CD4-positive, CD25-positive, alpha-beta regulatory T cell (primary cell): ENCODE measurements around the gene FGF7. TPM values are rescaled to one million over a fixed set of nuclear protein-coding genes. Genes with fewer than 3 reads are reported as not detected.
"Not testable (repeated sequence)": the region's sequence is repeated elsewhere in the genome, so short reads cannot be mapped to it uniquely, and the experiment has no call there.

Experiments used
- ATAC-seq, 2 donors: fragments of 150-1000 bp; cut with Tn5 transposase; one replicate each; pipeline ENCODE4 v1.10.0; 2021; ENCODE audit warnings: low read depth in 2 of 2, moderate number of reproducible peaks in 2 of 2, moderate library complexity in 1 of 2
- DNase-seq, 3 donors: peaks; one replicate each; pipeline versions ENCODE4 v3.0.0 to v3.0.0-alpha.2; 2012 to 2022; ENCODE audit warnings: mixed read lengths in 1 of 3
- H3K27ac ChIP-seq: one replicate; pipeline ENCODE4 v1.7.0; 2013; ENCODE audit warnings: mild to moderate bottlenecking, low read length; ENCODE audit not compliant: insufficient read depth, poor library complexity, severe bottlenecking
- H3K27me3 ChIP-seq: one replicate; pipeline ENCODE4 v1.7.0; 2013; ENCODE audit warnings: low read length; ENCODE audit not compliant: control insufficient read depth, insufficient read depth
- H3K36me3 ChIP-seq: one replicate; pipeline ENCODE4 v1.7.0; 2013; ENCODE audit warnings: mild to moderate bottlenecking, low read length, moderate library complexity; ENCODE audit not compliant: control insufficient read depth, insufficient read depth
- H3K4me1 ChIP-seq: 2 replicates; pipeline ENCODE4 v1.7.0; 2013; ENCODE audit warnings: mild to moderate bottlenecking, low read length; ENCODE audit not compliant: insufficient read depth, control insufficient read depth, poor library complexity, severe bottlenecking
- H3K4me3 ChIP-seq: one replicate; pipeline ENCODE4 v1.7.0; 2013; ENCODE audit warnings: low read depth, mild to moderate bottlenecking, low read length, moderate library complexity
- H3K9me3 ChIP-seq, 2 experiments: 1 replicate in 1 of 2; 2 replicates in 1 of 2; pipeline ENCODE4 v1.7.0; 2013; ENCODE audit warnings: low read length in 2 of 2, mild to moderate bottlenecking in 1 of 2, moderate library complexity in 1 of 2; ENCODE audit not compliant: control insufficient read depth in 2 of 2
- H3K27ac Mint-ChIP-seq, 3 donors: one replicate each; pipeline ENCODE4 v1.8.0; 2020 to 2022; ENCODE audit warnings: mild to moderate bottlenecking in 3 of 3, mixed read lengths in 3 of 3, moderate library complexity in 2 of 3
- H3K27me3 Mint-ChIP-seq: one replicate; pipeline ENCODE4 v1.8.0; 2022; ENCODE audit warnings: mild to moderate bottlenecking, mixed read lengths
- H3K36me3 Mint-ChIP-seq: one replicate; pipeline ENCODE4 v1.8.0; 2020; ENCODE audit warnings: mixed read lengths
- H3K4me1 Mint-ChIP-seq, 4 donors: one replicate each; pipeline ENCODE4 v1.8.0; 2020 to 2022; ENCODE audit warnings: mixed read lengths in 4 of 4, mild to moderate bottlenecking in 1 of 4
- H3K4me3 Mint-ChIP-seq, 4 donors: one replicate each; pipeline ENCODE4 v1.8.0; 2020 to 2022; ENCODE audit warnings: mild to moderate bottlenecking in 4 of 4, mixed read lengths in 4 of 4, moderate library complexity in 3 of 4
- H3K9me3 Mint-ChIP-seq, 7 donors: one replicate each; pipeline ENCODE4 v1.8.0; 2020 to 2022; ENCODE audit warnings: mixed read lengths in 7 of 7, mild to moderate bottlenecking in 3 of 7, moderate library complexity in 2 of 7
- polyA plus RNA-seq, 4 donors: library from polyadenylated mRNA; unstranded; fragments of 300-500 nt; fragmentation: Illumina TruSeq; gene quantifications; one replicate each; pipeline ENCODE4 v1.2.3, GENCODE V29; 2021
- total RNA-seq: library from RNA; stranded (reverse); gene quantifications from one replicate; pipeline ENCODE4 v1.2.3, GENCODE V29; 2022

The FGF7 gene, protein sequence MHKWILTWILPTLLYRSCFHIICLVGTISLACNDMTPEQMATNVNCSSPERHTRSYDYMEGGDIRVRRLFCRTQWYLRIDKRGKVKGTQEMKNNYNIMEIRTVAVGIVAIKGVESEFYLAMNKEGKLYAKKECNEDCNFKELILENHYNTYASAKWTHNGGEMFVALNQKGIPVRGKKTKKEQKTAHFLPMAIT
- total RNA-seq (not detected), polyA plus RNA-seq (under 1 TPM in 1 of 4 donors, not detected in 3; 0.02 TPM)

DNA sequence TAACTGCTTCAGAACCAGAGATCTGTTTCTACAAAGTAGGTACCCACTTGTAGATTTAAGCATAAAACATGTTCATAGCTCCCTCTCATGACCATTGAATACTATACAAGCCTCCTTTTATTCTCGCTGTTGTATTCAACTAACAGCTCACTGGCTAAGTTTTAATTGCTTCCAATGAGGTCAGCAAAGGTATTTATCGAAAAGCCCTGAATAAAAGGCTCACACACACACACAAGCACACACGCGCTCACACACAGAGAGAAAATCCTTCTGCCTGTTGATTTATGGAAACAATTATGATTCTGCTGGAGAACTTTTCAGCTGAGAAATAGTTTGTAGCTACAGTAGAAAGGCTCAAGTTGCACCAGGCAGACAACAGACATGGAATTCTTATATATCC lies at the start of gene FGF7:
Gene FGF7 (plus strand): TSS at position 222 of the 400 bp plus-strand sequence. CDS start 1,056 bp downstream, outside the sequence.
- peak within 1 kb of the TSS in 1 of 4 donors; percentile 12 for H3K4me3 Mint-ChIP-seq
- H3K27ac Mint-ChIP-seq, result peak within 1 kb of the TSS in 1 of 3 donors; percentile 34
- ATAC-seq, result no peak

DNA sequence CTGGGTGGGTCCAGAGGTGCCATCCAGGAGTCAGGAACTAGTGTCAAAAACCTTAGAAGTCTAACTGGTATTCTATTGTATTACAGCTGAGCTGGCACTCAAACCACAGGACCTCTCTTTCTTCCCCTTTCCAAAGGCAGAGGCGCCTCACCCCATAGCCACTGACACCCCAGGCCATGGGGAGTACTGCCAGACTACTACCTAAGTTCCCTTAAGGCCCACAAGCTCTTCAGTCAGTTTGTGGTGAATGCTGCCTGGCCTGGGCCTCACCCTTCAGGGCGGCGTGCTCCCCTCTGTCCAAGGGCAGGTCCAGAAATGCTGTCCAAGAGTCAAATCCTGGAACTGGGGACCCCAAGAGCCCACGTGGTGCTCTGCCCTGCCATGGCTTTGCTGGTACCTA lies 43.0 kb upstream of the FGF7 start:
- H3K4me3 ChIP-seq, result no peak overlapping the region
- no peaks in the 10 kb centered on the region for H3K36me3 ChIP-seq
- H3K9me3 ChIP-seq, result no peaks in the 10 kb centered on the region
- H3K27ac Mint-ChIP-seq, result no peak overlapping the region
- peaks cover 3% of the 10 kb centered on the region for H3K27me3 ChIP-seq
- H3K4me1 ChIP-seq, result no peaks in the 10 kb centered on the region
- H3K27ac ChIP-seq, result no peak overlapping the region
- no peak for DNase-seq
- no peaks in the 10 kb centered on the region for H3K4me1 Mint-ChIP-seq
- no peak overlapping the region for H3K4me3 Mint-ChIP-seq
- no peak for ATAC-seq
- peaks cover 47% of the 10 kb centered on the region for H3K27me3 Mint-ChIP-seq
- H3K36me3 Mint-ChIP-seq, result no peaks in the 10 kb centered on the region
- peaks cover 0 to 7% (median 0%) of the 10 kb centered on the region in 7 donors for H3K9me3 Mint-ChIP-seq

More for the DNA sequence above, at the start of gene FGF7:
- Histone ChIP-seq H3K9me3 (no peaks in the 10 kb centered on the region), H3K27ac (no peak within 1 kb of the TSS), H3K4me1 (no peaks in the 10 kb centered on the region), H3K4me3 (no peak within 1 kb of the TSS), H3K36me3 (no peaks in the 10 kb centered on the region), H3K27me3 (peaks cover 2% of the 10 kb centered on the region)
- H3K36me3 Mint-ChIP-seq, result no peaks in the 10 kb centered on the region
- H3K9me3 Mint-ChIP-seq, result peaks cover 0 to 4% (median 0%) of the 10 kb centered on the region in 7 donors
- DNase-seq, result no peak
- peaks cover 0 to 3% (median 0%) of the 10 kb centered on the region in 4 donors for H3K4me1 Mint-ChIP-seq
- peaks cover 16% of the 10 kb centered on the region for H3K27me3 Mint-ChIP-seq

DNA sequence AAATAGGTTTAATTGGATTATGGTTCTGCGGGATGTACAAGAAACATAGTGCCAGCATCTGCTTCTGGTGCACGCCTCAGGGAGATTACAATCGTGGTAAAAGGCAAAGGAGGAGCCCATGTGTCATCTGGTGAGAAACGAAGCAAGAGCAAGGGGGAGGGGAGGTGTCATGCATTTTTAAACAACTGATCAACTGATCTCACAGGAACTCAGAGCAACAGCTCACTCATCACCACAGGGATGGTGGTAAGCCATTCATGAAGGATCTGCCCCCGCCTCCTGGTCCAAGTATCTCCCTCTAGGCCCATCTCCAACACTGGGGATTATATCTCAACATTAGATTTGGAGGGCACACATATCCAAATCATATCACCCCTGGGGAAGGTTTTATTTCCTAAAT lies 42.1 kb upstream of the FGF7 start:
- H3K4me3 Mint-ChIP-seq, result no peak overlapping the region
- H3K9me3 Mint-ChIP-seq, result peaks cover 0 to 7% (median 0%) of the 10 kb centered on the region in 7 donors
- peaks cover 55% of the 10 kb centered on the region for H3K27me3 Mint-ChIP-seq
- H3K4me1 ChIP-seq, result no peaks in the 10 kb centered on the region
- no peak overlapping the region for H3K27ac ChIP-seq
- H3K36me3 ChIP-seq, result no peaks in the 10 kb centered on the region
- no peaks in the 10 kb centered on the region for H3K9me3 ChIP-seq
- ATAC-seq (no peak), DNase-seq (no peak)
- H3K27ac Mint-ChIP-seq, result no peak overlapping the region
- H3K27me3 ChIP-seq, result peaks cover 3% of the 10 kb centered on the region
- H3K4me3 ChIP-seq, result no peak overlapping the region
- no peaks in the 10 kb centered on the region for H3K4me1 Mint-ChIP-seq
- no peaks in the 10 kb centered on the region for H3K36me3 Mint-ChIP-seq

DNA sequence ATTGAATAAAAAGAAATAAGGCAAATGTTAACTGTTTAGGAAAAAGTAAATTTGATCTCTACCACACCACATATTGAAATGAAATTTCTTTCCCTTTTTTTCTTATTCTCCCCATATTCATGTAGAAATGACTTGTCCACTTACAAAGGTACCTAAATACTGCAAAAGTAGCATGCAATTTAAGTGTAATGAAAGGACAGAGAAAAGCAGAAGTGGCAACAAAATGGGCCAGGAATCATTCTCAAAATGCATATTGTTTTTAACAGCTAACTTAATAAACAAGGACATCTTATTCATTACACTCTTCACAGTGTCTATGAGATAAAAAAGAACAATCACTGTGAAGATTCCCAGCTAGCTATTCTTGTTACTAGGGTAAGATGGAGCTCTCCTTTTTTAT lies 40.6 kb upstream of the FGF7 start:
- H3K27me3 ChIP-seq, result peaks cover 3% of the 10 kb centered on the region
- H3K9me3 Mint-ChIP-seq, result peaks cover 0 to 4% (median 0%) of the 10 kb centered on the region in 7 donors
- H3K36me3 ChIP-seq, result no peaks in the 10 kb centered on the region

DNA sequence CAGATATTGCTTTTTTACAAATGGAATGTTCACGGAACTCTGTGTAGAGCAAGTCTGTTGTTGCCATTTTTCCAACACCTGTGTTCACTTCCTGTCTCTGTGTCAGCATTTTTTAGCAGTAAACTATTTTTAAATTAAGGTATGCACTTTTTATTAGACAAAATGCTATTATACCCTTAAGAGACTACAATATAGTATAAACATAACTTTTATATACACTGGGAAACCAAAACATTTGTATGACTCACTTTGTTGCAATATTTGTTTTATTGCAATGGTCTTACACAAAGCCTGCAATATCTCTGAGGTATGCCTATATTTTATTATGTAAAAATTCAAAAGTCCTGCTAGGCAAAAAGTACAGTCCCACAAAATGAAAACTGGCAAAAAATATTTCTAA lies 39.8 kb upstream of the FGF7 start:
- no peak for DNase-seq
- no peaks in the 10 kb centered on the region for H3K36me3 Mint-ChIP-seq

More for the DNA sequence above, 40.6 kb upstream of the FGF7 start:
- DNase-seq, result no peak
- Histone ChIP-seq H3K4me1 (no peaks in the 10 kb centered on the region), H3K9me3 (no peaks in the 10 kb centered on the region), H3K4me3 (no peak overlapping the region), H3K27ac (no peak overlapping the region)
- Mint-ChIP-seq H3K4me1 (no peaks in the 10 kb centered on the region), H3K27me3 (peaks cover 58% of the 10 kb centered on the region), H3K27ac (no peak overlapping the region), H3K4me3 (no peak overlapping the region), H3K36me3 (no peaks in the 10 kb centered on the region)
- no peak for ATAC-seq

DNA sequence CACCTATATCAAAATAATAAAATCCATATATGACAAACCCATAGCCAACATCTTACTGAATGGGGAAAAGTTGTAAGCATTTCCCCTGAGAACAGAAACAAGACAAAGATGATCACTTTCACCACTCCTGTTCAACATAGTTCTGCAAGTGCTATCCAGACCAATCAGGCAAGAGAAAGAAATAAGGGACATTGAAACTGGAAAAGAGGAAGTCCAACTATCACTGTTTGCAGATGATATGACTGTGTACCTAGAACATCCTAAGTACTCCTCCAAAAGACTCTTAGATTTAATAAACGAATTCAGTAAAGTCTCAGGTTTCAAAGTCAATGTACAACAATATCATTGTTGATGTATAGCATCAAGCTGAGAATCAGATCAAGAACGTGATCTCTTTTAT lies 35.6 kb upstream of the FGF7 start:
- H3K4me1 Mint-ChIP-seq, result no peaks in the 10 kb centered on the region
- H3K36me3 Mint-ChIP-seq, result no peaks in the 10 kb centered on the region
- Histone ChIP-seq H3K36me3 (no peaks in the 10 kb centered on the region), H3K27ac (no peak overlapping the region), H3K9me3 (no peaks in the 10 kb centered on the region), H3K4me3 (no peak overlapping the region), H3K27me3 (peaks cover 5% of the 10 kb centered on the region), H3K4me1 (no peaks in the 10 kb centered on the region)
- H3K27ac Mint-ChIP-seq, result no peak overlapping the region
- peaks cover 47% of the 10 kb centered on the region for H3K27me3 Mint-ChIP-seq
- ATAC-seq (no peak), DNase-seq (no peak)
- H3K9me3 Mint-ChIP-seq, result no peaks in the 10 kb centered on the region
- no peak overlapping the region for H3K4me3 Mint-ChIP-seq

More for the DNA sequence above, 39.8 kb upstream of the FGF7 start:
- Mint-ChIP-seq H3K4me1 (no peaks in the 10 kb centered on the region), H3K9me3 (no peaks in the 10 kb centered on the region), H3K4me3 (no peak overlapping the region), H3K27me3 (peaks cover 52% of the 10 kb centered on the region), H3K27ac (no peak overlapping the region)
- no peak for ATAC-seq
- Histone ChIP-seq H3K9me3 (no peaks in the 10 kb centered on the region), H3K36me3 (no peaks in the 10 kb centered on the region), H3K27me3 (peaks cover 3% of the 10 kb centered on the region), H3K4me1 (no peaks in the 10 kb centered on the region), H3K27ac (no peak overlapping the region), H3K4me3 (no peak overlapping the region)

DNA sequence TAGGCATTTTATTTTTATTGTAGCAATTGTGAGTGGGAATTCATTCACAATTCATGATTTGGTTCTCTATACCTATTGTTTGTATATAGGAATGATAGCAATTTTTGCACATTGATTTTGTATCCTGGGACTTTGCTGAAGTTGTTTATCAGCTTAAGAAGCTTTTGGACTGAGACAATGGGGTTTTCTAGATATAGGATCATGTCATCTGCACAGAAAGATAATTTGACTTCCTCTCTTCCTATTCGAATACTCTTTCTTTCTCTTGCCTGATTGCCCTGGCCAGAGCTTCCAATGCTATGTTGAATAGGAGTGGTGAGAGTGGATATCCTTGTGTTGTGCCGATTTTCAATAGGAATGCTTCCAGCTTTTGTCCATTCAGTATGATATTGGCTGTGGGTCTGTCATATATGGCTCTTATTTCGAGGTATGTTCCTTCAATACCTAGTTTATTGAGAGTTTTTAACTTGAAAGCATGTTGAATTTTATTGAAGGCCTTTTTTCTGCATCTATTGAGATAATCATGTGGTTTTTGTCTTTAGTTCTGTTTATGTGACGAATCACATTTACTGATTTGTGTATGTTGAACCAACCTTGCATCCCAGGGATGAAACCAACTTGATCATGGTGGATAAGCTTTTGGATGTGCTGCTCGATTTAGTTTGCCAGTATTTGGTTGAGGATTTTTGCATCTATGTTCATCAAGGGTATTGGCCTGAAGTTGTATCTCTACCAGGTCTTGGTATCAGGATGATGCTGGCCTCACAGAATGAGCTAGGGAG lies 20.3 kb upstream of the FGF7 start:
- not testable (repeated sequence) for H3K4me1 Mint-ChIP-seq, H3K4me3 Mint-ChIP-seq, H3K27me3 ChIP-seq, H3K27ac ChIP-seq, ATAC-seq, H3K36me3 ChIP-seq, H3K27ac Mint-ChIP-seq, H3K9me3 ChIP-seq, H3K4me3 ChIP-seq, H3K36me3 Mint-ChIP-seq, H3K27me3 Mint-ChIP-seq, H3K4me1 ChIP-seq, DNase-seq
- peaks cover 0 to 14% (median 2%) of the 10 kb centered on the region in 7 donors for H3K9me3 Mint-ChIP-seq
